Measurements from ENCODE around the gene AXIN1.

AXIN1 gene, protein sequence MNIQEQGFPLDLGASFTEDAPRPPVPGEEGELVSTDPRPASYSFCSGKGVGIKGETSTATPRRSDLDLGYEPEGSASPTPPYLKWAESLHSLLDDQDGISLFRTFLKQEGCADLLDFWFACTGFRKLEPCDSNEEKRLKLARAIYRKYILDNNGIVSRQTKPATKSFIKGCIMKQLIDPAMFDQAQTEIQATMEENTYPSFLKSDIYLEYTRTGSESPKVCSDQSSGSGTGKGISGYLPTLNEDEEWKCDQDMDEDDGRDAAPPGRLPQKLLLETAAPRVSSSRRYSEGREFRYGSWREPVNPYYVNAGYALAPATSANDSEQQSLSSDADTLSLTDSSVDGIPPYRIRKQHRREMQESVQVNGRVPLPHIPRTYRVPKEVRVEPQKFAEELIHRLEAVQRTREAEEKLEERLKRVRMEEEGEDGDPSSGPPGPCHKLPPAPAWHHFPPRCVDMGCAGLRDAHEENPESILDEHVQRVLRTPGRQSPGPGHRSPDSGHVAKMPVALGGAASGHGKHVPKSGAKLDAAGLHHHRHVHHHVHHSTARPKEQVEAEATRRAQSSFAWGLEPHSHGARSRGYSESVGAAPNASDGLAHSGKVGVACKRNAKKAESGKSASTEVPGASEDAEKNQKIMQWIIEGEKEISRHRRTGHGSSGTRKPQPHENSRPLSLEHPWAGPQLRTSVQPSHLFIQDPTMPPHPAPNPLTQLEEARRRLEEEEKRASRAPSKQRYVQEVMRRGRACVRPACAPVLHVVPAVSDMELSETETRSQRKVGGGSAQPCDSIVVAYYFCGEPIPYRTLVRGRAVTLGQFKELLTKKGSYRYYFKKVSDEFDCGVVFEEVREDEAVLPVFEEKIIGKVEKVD

GRCh38 chr16:352547-353403, at the start of gene AXIN1:
Gene AXIN1 (minus strand): TSS chr16:352723. CDS start chr16:347025, 5,698 bp downstream.
- DNase-seq (ENCODE audit: low read depth): peak; percentile 99
- peak within 1 kb of the TSS; percentile 65 for H3K4me3 ChIP-seq (ENCODE audit: low read length)
- TF ChIP-seq, protein P1, sequence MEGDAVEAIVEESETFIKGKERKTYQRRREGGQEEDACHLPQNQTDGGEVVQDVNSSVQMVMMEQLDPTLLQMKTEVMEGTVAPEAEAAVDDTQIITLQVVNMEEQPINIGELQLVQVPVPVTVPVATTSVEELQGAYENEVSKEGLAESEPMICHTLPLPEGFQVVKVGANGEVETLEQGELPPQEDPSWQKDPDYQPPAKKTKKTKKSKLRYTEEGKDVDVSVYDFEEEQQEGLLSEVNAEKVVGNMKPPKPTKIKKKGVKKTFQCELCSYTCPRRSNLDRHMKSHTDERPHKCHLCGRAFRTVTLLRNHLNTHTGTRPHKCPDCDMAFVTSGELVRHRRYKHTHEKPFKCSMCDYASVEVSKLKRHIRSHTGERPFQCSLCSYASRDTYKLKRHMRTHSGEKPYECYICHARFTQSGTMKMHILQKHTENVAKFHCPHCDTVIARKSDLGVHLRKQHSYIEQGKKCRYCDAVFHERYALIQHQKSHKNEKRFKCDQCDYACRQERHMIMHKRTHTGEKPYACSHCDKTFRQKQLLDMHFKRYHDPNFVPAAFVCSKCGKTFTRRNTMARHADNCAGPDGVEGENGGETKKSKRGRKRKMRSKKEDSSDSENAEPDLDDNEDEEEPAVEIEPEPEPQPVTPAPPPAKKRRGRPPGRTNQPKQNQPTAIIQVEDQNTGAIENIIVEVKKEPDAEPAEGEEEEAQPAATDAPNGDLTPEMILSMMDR (IDR thresholded peaks at IDR 0.05; ENCODE audit: insufficient read depth, low read depth, low read length, missing control alignments): peak; percentile 22

GRCh38 chr16:401468-402348, 49.2 kb upstream of the AXIN1 start, which contains the start of gene DECR2:
Gene DECR2 (plus strand): TSS chr16:401885. CDS start chr16:401964, 79 bp downstream.
- TF ChIP-seq, protein P1 (IDR thresholded peaks at IDR 0.05; ENCODE audit: insufficient read depth, low read depth, low read length, missing control alignments): peak; percentile 30
- DNase-seq (ENCODE audit: low read depth): peak; percentile 93
- H3K4me3 ChIP-seq (ENCODE audit: low read length): peak within 1 kb of the TSS; percentile 86

DNA sequence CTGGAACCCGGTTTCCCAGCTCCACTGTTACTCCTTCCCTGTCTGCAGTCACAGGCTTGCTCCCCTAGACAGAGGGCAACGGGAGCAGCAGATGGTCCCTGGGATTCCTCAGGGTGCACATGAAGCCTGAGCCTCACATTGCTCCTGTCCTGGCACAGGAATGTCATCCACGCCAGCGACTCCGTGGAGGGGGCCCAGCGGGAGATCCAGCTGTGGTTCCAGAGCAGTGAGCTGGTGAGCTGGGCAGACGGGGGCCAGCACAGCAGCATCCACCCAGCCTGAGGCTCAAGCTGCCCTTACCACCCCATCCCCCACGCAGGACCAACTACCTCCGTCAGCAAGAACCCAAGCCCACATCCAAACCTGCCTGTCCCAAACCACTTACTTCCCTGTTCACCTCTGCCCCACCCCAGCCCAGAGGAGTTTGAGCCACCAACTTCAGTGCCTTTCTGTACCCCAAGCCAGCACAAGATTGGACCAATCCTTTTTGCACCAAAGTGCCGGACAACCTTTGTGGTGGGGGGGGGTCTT, 47.6 kb upstream of the AXIN1 start:
- peak overlapping the region; percentile 86 for H3K4me3 ChIP-seq (ENCODE audit: low read length)
- no peak for DNase-seq (ENCODE audit: low read depth)
- TF ChIP-seq, protein P1 (IDR thresholded peaks at IDR 0.05; ENCODE audit: insufficient read depth, low read depth, low read length, missing control alignments): no peak

DNA sequence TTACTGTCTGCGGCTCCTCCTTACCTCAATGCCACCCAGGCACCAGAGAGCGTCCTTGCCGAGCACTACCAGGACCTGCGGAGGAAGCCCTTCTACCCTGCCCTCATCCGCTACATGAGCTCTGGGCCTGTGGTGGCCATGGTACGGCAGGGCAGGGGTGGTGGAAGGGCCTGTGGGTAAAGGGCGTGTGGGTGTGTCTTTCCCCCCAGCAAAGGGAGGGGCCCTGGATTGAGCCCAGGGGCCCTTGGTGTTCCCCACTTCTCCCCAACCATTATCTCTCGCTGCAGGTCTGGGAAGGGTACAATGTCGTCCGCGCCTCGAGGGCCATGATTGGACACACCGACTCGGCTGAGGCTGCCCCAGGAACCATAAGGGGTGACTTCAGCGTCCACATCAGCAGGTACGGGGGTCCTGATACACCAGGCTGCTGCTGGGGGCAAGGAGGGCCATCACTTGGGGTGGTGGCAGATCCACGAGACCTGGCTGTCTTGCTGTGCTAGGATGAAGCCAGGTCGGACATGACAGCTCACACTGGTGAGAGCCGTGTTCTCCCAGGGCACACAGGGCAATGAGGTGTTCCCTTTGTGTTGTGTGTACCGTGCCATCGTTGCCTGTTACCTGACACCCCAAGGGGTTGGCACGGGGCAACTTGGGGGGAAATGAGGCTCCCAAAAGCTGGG, 47.0 kb upstream of the AXIN1 start:
- TF ChIP-seq, protein P1 (IDR thresholded peaks at IDR 0.05; ENCODE audit: insufficient read depth, low read depth, low read length, missing control alignments): no peak
- no peak for DNase-seq (ENCODE audit: low read depth)
- no peak overlapping the region for H3K4me3 ChIP-seq (ENCODE audit: low read length)

DNA sequence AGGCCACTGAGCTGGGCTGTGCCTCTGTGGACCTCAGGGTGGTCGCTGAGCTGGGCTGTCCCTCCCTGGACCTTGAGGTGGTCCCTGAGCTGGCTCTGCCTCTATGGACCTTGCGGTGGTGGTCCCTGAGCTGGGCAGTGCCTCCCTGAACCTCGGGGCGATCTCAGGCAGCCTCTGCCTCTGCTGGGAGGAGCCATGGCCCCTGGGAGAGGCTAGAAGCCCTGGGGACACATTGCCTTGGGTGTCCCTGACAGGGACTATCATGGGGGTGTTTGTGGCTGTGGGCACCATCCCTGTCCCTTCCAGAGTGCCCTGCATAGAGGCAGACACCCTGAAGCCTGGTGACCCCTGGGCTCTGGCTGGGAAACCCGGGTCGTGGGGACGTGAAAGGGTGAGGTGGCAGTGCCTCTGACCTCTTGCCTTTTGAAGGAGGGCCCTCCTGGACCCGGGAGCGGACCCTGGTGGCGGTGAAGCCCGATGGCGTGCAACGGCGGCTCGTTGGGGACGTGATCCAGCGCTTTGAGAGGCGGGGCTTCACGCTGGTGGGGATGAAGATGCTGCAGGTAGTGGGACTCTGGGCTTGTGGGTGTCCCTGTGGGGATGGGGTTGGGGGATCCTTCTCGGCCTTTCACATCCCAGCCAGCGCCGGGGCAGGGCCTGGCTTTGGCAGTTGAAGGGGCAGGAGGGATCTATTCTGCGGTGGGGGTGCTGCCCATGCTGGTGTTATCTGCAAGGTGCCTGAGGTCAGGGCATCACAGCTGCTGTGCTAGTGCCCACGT, 46.2 kb upstream of the AXIN1 start:
- H3K4me3 ChIP-seq (ENCODE audit: low read length): no peak overlapping the region
- no peak for DNase-seq (ENCODE audit: low read depth)
- TF ChIP-seq, protein P1 (IDR thresholded peaks at IDR 0.05; ENCODE audit: insufficient read depth, low read depth, low read length, missing control alignments): no peak

All from epithelial cell of esophagus (primary cell).